IMR-90 (cell line): ENCODE results near the gene MAPK10.

Source experiments
- BHLHE40 ChIP-seq: fragments of 150-350 bp; IDR thresholded peaks from 2 replicates; pipeline ENCODE4 v1.6.1; 2016; ENCODE audit warnings: mild to moderate bottlenecking, low read depth, low read length
- CEBPB ChIP-seq: IDR thresholded peaks from 2 replicates; pipeline ENCODE4 v1.6.1; 2012; ENCODE audit warnings: low read depth, low read length, improper control_type of control experiment
- CTCF ChIP-seq: conservative IDR thresholded peaks from 2 replicates; pipeline ENCODE4 v1.5.1; 2012; ENCODE audit warnings: mild to moderate bottlenecking, low read depth, low read length, improper control_type of control experiment
- MAFK ChIP-seq: IDR thresholded peaks from 2 replicates; pipeline ENCODE4 v1.6.1; 2012; ENCODE audit warnings: low read depth, low read length, improper control_type of control experiment
- MAZ ChIP-seq: IDR thresholded peaks from 2 replicates; pipeline ENCODE4 v1.6.1; 2012; ENCODE audit warnings: low read depth, mild to moderate bottlenecking, low read length, improper control_type of control experiment, moderate library complexity, borderline replicate concordance
- MXI1 ChIP-seq: IDR thresholded peaks from 2 replicates; pipeline ENCODE4 v1.6.1; 2012; ENCODE audit warnings: low read depth, mild to moderate bottlenecking, low read length, moderate library complexity, borderline replicate concordance
- NFE2L2 ChIP-seq: fragments of 150-350 bp; IDR thresholded peaks from 2 replicates; pipeline ENCODE4 v1.6.1; 2016; ENCODE audit warnings: low read depth, mild to moderate bottlenecking, low read length
- POLR2A ChIP-seq: IDR thresholded peaks from 2 replicates; pipeline ENCODE4 v1.6.1; 2012; ENCODE audit warnings: mild to moderate bottlenecking, low read depth, low read length
- RFX5 ChIP-seq: IDR thresholded peaks from 2 replicates; pipeline ENCODE4 v1.8.0; 2012; ENCODE audit warnings: low read depth, mild to moderate bottlenecking, low read length, moderate library complexity
- TF ChIP-seq, protein P1 (sequence below): fragments of 150-350 bp; IDR thresholded peaks from 2 replicates; pipeline ENCODE4 v1.6.1; 2016; ENCODE audit warnings: low read depth, mild to moderate bottlenecking, low read length, moderate library complexity, borderline replicate concordance

- TF ChIP-seq POLR2A (no peak), CTCF (no peak), MXI1 (no peak), MAFK (no peak), BHLHE40 (no peak), MAZ (no peak), RFX5 (peak; percentile 58; the same call in 1 of the 2 replicates), NFE2L2 (no peak), CEBPB (no peak)
- TF ChIP-seq, protein P1, sequence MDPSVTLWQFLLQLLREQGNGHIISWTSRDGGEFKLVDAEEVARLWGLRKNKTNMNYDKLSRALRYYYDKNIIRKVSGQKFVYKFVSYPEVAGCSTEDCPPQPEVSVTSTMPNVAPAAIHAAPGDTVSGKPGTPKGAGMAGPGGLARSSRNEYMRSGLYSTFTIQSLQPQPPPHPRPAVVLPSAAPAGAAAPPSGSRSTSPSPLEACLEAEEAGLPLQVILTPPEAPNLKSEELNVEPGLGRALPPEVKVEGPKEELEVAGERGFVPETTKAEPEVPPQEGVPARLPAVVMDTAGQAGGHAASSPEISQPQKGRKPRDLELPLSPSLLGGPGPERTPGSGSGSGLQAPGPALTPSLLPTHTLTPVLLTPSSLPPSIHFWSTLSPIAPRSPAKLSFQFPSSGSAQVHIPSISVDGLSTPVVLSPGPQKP, result no peak
Measured at GRCh38 chr4:86326400-86326799, 33.5 kb downstream of the MAPK10 start.
